LNCaP clone FGC (cell line): Measurements from ENCODE around the gene REEP6.

Source experiments
- DNase-seq: peaks from one replicate; pipeline ENCODE4 v3.0.0-alpha.2; 2011; ENCODE audit warnings: low read depth
- H3K4me3 ChIP-seq: 2 replicates; pipeline ENCODE4 v1.5.1; 2011; ENCODE audit warnings: mild to moderate bottlenecking, low read depth, low read length, control low read depth
- TF ChIP-seq, protein P1 (sequence below): IDR thresholded peaks from 2 replicates; pipeline ENCODE4 v1.5.1; 2012; ENCODE audit warnings: mild to moderate bottlenecking; ENCODE audit not compliant: control insufficient read depth, insufficient read depth; ENCODE audit errors: extremely low read depth

REEP6 gene

DNA sequence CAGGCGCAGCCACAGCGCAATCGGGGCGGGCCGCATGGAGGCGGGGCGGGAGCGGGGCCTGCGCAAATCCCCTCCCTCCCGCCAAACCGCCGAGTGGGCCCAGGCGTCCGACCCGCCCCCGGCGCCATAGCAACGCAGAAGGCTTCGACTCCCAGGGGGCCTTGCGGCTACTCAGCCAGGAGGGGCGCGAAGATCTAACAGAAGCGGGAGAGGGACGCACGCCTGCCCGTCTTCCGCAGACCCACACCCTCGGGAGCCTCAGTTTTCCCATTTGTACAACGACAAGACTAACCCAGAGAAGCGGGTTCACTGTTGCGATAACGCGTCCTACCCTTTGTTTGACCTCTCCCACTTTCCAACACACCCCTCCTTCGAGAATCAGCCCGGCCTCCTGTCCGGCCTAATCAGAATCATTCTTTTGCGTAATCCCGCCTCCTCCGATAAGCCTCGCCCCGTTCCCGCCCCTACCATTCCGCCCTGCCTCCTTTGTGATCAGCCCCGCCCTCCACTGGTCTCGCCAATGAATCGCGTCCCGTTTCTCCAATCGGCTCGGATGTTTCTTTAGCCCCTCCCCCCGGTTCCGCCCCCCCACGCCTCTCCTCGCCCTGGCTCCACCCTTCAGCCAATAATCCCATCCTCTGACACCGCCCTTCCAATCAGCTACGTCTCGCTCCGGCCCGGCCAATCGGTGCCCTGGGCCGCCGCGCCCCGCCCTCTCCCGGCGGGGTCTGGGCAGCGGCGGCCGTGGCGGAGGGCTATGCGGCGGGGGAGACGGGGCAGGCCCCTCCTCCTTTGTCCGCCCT, 469 bp upstream of the REEP6 start, which contains the start of gene PCSK4:
Gene PCSK4 (minus strand): TSS at position 40 of the 803 bp plus-strand sequence. CDS start 4 bp downstream, at position 36.
- H3K4me3 ChIP-seq: peak within 1 kb of the TSS; percentile 69
- DNase-seq: peak; percentile 95
- TF ChIP-seq, protein P1, sequence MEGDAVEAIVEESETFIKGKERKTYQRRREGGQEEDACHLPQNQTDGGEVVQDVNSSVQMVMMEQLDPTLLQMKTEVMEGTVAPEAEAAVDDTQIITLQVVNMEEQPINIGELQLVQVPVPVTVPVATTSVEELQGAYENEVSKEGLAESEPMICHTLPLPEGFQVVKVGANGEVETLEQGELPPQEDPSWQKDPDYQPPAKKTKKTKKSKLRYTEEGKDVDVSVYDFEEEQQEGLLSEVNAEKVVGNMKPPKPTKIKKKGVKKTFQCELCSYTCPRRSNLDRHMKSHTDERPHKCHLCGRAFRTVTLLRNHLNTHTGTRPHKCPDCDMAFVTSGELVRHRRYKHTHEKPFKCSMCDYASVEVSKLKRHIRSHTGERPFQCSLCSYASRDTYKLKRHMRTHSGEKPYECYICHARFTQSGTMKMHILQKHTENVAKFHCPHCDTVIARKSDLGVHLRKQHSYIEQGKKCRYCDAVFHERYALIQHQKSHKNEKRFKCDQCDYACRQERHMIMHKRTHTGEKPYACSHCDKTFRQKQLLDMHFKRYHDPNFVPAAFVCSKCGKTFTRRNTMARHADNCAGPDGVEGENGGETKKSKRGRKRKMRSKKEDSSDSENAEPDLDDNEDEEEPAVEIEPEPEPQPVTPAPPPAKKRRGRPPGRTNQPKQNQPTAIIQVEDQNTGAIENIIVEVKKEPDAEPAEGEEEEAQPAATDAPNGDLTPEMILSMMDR: no peak

DNA sequence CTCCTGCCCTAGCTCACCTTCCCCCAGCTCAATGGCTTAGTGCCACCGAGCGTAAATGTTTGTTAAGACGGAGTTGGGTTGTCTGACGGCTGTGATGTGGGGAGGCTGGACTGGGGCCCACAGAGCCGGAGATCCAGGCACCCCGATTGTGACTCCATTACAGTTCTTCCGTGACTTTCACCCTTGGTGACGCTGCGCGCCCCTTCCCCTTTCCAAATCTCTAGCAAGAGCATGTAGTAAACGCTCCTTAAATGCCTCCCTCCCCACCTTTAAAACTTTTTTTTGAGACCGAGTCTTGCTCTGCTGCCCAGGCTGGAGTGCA, 829 bp downstream of the REEP6 start:
- H3K4me3 ChIP-seq: peak overlapping the region; percentile 68
- DNase-seq: no peak
- TF ChIP-seq, protein P1: no peak

DNA sequence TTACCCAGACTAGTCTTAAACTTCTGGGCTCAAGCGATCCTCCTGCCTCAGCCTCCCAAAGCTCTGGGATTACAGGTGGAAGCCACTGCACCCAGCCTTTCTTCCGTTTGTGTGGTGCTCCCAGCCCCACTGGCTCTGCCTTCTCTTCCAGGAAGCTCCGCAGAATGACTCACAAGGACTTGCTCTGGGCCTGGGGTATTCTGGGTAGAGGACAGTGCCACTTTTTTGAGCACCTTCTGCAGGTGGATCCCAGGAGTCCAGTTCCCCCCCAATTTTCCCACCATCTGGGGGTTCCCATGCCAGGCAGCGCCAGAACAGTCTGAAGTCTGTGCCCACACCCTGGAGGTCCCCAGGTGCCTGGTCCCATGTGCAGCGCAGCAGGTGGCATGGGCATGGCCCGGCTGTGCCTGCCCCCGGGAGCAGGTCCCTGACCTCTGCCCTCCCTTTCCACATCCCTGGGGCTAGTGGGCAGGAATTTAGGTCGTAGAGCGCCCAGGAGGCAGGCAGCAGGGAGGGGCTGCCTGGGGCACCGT, 1.6 kb downstream of the REEP6 start:
- DNase-seq: no peak
- H3K4me3 ChIP-seq: no peak overlapping the region
- TF ChIP-seq, protein P1: no peak

DNA sequence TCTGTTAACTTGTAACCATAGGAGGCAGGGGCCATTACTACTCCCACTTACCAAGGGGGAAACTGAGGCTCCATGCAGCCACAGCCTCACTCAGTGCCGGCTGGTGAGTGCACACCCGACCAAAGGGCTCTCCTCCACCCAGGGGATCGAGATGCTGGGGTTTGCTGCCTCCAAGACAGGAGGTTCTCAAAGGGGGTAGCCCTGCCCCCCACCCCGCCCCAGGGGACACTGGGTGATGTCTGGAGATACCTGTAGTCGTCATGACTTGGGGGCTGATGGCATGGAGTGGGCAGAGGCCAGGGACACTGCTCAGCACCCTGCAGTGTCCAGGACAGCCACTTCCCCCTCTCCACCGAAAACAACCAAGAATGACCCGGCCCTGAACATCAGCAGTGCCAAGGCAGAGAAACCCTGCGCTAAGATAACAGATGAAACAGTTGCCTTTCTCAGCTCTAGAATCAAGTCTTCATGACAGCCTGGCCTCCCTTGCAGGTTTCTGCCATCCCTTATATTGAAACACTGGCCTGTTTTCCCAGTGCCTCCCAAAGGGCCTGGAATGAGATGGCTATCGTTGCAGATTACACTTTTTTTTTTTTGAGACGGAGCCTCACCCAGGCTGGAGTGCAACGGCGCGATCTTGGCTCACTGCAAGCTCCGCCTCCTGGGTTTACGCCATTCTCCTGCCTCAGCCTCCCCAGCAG, 3.3 kb downstream of the REEP6 start:
- DNase-seq: no peak
- TF ChIP-seq, protein P1: no peak
- no peak overlapping the region for H3K4me3 ChIP-seq

DNA sequence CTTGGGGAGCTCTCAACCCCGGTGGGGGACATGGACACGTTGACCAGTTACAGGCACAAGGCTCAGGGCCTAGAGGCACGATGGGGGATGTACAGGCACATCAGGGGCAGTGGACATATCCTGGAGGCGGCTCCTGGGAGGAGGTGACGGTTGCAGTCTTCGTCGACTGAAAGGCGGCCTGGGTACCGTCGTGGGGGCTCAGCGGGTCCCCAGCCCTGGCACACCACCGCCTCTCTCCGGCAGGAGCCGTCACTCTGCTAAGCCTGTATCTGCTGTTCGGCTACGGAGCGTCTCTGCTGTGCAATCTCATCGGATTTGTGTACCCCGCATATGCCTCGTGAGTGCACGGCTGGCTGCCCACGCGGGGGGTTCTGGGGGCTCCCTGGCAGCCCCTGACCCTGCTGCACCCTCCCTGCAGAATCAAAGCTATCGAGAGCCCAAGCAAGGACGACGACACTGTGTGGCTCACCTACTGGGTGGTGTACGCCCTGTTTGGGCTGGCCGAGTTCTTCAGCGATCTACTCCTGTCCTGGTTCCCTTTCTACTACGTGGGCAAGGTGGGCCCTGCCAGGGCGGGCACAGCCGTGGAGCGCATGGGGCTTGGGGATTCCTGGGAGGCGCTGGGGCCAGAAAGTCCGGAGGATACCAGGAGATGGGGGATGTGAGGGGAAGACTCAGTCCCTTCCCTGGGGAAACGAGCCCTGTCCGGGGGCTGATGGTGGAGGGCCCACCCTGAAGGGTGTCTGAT, 4.2 kb downstream of the REEP6 start:
- TF ChIP-seq, protein P1: no peak
- DNase-seq: no peak
- no peak overlapping the region for H3K4me3 ChIP-seq

DNA sequence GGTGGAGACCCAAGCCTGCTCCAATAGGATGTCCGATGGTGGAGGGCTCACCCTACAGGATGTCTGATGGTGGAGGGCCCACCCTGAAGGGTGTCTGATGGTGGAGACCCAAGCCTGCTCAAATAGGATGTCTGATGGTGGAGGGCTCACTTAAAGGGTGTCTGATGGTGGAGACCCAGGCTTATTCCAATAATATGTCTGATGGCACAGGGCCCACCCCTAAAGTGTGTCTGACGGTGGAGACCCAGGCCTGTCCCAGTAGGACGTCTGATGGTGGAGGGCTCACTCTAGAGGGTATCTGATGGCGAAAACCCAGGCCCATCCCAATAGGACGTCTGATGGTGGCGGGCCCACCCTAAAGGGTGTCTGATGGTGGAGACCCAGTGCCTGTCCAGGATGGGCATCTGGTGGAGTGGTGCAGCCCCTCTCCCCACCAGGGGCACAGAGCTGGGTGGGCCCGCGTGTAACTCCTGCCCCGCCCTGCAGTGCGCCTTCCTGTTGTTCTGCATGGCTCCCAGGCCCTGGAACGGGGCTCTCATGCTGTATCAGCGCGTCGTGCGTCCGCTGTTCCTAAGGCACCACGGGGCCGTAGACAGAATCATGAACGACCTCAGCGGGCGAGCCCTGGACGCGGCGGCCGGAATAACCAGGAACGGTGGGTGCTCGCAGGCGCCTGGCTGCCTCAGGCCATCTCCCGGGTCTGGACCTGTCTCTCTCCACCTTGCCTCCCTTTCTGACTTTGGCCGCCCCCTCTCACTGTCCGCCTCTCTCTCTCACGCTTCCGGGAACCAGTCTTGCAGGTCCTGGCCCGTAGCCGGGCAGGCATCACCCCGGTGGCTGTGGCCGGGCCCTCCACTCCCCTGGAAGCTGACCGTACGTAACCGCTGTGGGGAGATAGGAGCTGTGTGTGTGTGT, 5.1 kb downstream of the REEP6 start:
- DNase-seq: no peak
- no peak overlapping the region for H3K4me3 ChIP-seq
- TF ChIP-seq, protein P1: no peak
